Measurements from ENCODE around the gene VPS45.
A peak's percentile ranks its signal among the peaks of the same experiment; 100 is the strongest.
"Not testable (repeated sequence)": the region's sequence is repeated elsewhere in the genome, so short reads cannot be mapped to it uniquely, and the experiment has no call there.

The VPS45 gene

GRCh38 chr1:150067184-150068108 is at the start of gene VPS45:
VPS45 (plus strand) TSS chr1:150067776; CDS start chr1:150067858, 82 bp downstream.
- DNase-seq: peak; percentile 88

- no peak for DNase-seq
Measured at GRCh38 chr1:150018165-150018564, 49.4 kb upstream of the VPS45 start.

- DNase-seq: no peak
Measured at GRCh38 chr1:150020711-150021110, 46.9 kb upstream of the VPS45 start.

- DNase-seq: no peak
Measured at GRCh38 chr1:150021191-150021694, 46.3 kb upstream of the VPS45 start.

- peak; percentile 6 for DNase-seq
Measured at GRCh38 chr1:150022357-150022756, 45.2 kb upstream of the VPS45 start.

- DNase-seq: no peak
Measured at GRCh38 chr1:150024156-150024555, 43.4 kb upstream of the VPS45 start.

GRCh38 chr1:150028322-150028721 is 39.3 kb upstream of the VPS45 start:
- no peak for DNase-seq

GRCh38 chr1:150034336-150034735 is 33.2 kb upstream of the VPS45 start:
- no peak for DNase-seq

- no peak for DNase-seq
Measured at GRCh38 chr1:150049926-150050325, 17.6 kb upstream of the VPS45 start.

GRCh38 chr1:150051089-150051373 is 16.5 kb upstream of the VPS45 start:
- DNase-seq: no peak

- not testable (repeated sequence) for DNase-seq
Measured at GRCh38 chr1:150051905-150052412, 15.6 kb upstream of the VPS45 start.

- no peak for DNase-seq
Measured at GRCh38 chr1:150053926-150054325, 13.7 kb upstream of the VPS45 start.

- not testable (repeated sequence) for DNase-seq
Measured at GRCh38 chr1:150055507-150055906, 12.1 kb upstream of the VPS45 start.

GRCh38 chr1:150056407-150056806 is 11.2 kb upstream of the VPS45 start:
- DNase-seq: no peak

- no peak for DNase-seq
Measured at GRCh38 chr1:150060260-150060659, 7.3 kb upstream of the VPS45 start.

GRCh38 chr1:150061632-150062101 is 5.9 kb upstream of the VPS45 start:
- DNase-seq: no peak

GRCh38 chr1:150062113-150062512 is 5.5 kb upstream of the VPS45 start:
- DNase-seq: no peak

GRCh38 chr1:150065184-150065871 is 2.2 kb upstream of the VPS45 start:
- no peak for DNase-seq

GRCh38 chr1:150066328-150066727 is 1.2 kb upstream of the VPS45 start:
- no peak for DNase-seq

- DNase-seq: peak; percentile 59
Measured at GRCh38 chr1:150066838-150067183, 765 bp upstream of the VPS45 start.

- DNase-seq: no peak
Measured at GRCh38 chr1:150068109-150068435, 496 bp downstream of the VPS45 start.

GRCh38 chr1:150069923-150070322 is 2.3 kb downstream of the VPS45 start:
- no peak for DNase-seq

- DNase-seq: no peak
Measured at GRCh38 chr1:150072959-150073358, 5.4 kb downstream of the VPS45 start.

- no peak for DNase-seq
Measured at GRCh38 chr1:150073516-150073915, 5.9 kb downstream of the VPS45 start.

Measured in DMS153 (cell line).